Tibial artery (tissue), 4 donors: ENCODE measurements around the gene C18orf32.
"Not testable (repeated sequence)": the region's sequence is repeated elsewhere in the genome, so short reads cannot be mapped to it uniquely, and the experiment has no call there.

ENCODE experiments used
- DNase-seq, 2 donors: peaks; one replicate each; pipeline ENCODE4 v3.0.0-alpha.2; 2019
- H3K27ac ChIP-seq, 2 donors: fragments of 200-600 bp; sonication (generic) in 1 of 2; 1 replicate in 1 of 2; 2 replicates in 1 of 2; pipeline ENCODE4 v1.5.1; 2018 to 2019; ENCODE audit warnings: mild to moderate bottlenecking in 1 of 2
- H3K27me3 ChIP-seq, 2 donors: fragments of 200-600 bp; sonication (generic) in 1 of 2; one replicate each; pipeline versions ENCODE4 v1.5.1 to v1.6.0; 2016 to 2019
- H3K36me3 ChIP-seq, 3 donors: fragments of 200-600 bp; sonication (generic) in 2 of 3; one replicate each; pipeline ENCODE4 v1.5.1; 2016 to 2019; ENCODE audit warnings: mild to moderate bottlenecking in 2 of 3
- H3K4me1 ChIP-seq, 4 donors: fragments of 200-600 bp; sonication (generic) in 2 of 4; 1 replicate in 3 of 4; 2 replicates in 1 of 4; pipeline ENCODE4 v1.5.1; 2016 to 2019
- H3K4me3 ChIP-seq, 2 donors: fragments of 200-600 bp; sonication (generic) in 1 of 2; 1 replicate in 1 of 2; 2 replicates in 1 of 2; pipeline ENCODE4 v1.5.1; 2018 to 2019; ENCODE audit warnings: mild to moderate bottlenecking in 2 of 2
- H3K9me3 ChIP-seq, 3 donors: fragments of 200-600 bp; sonication (generic) in 1 of 3; one replicate each; pipeline ENCODE4 v1.5.1; 2016 to 2019
- intact Hi-C: fragments of 100-400 bp; cut with DNase I; formaldehyde crosslinking; loops from one replicate; pipeline ENCODE4 v1.15.0; 2023; ENCODE audit warnings: low total_unique reads
- TF ChIP-seq, protein P1 (sequence below), 2 experiments: fragments of 200-600 bp in 1 of 2; fragments of 450-650 bp in 1 of 2; IDR thresholded peaks; one replicate each; pipeline ENCODE4 v1.5.1; 2017 to 2019; ENCODE audit warnings: antibody characterized with exemption in 2 of 2, mild to moderate bottlenecking in 1 of 2, moderate library complexity in 1 of 2

The C18orf32 gene

DNA sequence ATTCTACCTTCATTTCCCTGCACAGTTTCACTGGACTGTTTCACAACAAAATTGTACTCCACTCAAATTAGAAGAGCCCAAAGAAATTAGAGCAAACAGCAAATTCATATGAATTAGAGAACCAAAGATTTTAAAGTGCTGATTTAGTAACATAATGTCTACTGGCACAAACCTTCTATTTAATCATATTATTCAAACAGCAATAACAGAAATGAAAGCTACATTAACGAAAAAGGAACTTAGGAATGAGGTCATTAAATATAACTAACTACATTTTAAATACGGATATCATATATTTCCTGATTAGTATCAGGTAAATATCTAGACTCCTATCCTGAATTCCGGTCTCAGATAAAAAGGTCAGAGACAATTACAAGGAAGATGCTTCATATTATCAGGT, 5.1 kb downstream of the C18orf32 start:
- Histone ChIP-seq H3K9me3 (no peaks in the 10 kb centered on the region), H3K27ac (no peak overlapping the region), H3K27me3 (no peaks in the 10 kb centered on the region), H3K4me1 (peaks cover 0 to 18% (median 13%) of the 10 kb centered on the region in 4 donors), H3K4me3 (no peak overlapping the region), H3K36me3 (peaks cover 25 to 56% (median 39%) of the 10 kb centered on the region in 3 donors)
- TF ChIP-seq, protein P1, sequence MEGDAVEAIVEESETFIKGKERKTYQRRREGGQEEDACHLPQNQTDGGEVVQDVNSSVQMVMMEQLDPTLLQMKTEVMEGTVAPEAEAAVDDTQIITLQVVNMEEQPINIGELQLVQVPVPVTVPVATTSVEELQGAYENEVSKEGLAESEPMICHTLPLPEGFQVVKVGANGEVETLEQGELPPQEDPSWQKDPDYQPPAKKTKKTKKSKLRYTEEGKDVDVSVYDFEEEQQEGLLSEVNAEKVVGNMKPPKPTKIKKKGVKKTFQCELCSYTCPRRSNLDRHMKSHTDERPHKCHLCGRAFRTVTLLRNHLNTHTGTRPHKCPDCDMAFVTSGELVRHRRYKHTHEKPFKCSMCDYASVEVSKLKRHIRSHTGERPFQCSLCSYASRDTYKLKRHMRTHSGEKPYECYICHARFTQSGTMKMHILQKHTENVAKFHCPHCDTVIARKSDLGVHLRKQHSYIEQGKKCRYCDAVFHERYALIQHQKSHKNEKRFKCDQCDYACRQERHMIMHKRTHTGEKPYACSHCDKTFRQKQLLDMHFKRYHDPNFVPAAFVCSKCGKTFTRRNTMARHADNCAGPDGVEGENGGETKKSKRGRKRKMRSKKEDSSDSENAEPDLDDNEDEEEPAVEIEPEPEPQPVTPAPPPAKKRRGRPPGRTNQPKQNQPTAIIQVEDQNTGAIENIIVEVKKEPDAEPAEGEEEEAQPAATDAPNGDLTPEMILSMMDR (IDR thresholded peaks at IDR 0.05), result no peak
- intact Hi-C loops, result loop anchor here (10.0 kb wide), 1 partner anchor 333 kb away; the partner anchor contains the start of gene ACAA2
- DNase-seq, result no peak

DNA sequence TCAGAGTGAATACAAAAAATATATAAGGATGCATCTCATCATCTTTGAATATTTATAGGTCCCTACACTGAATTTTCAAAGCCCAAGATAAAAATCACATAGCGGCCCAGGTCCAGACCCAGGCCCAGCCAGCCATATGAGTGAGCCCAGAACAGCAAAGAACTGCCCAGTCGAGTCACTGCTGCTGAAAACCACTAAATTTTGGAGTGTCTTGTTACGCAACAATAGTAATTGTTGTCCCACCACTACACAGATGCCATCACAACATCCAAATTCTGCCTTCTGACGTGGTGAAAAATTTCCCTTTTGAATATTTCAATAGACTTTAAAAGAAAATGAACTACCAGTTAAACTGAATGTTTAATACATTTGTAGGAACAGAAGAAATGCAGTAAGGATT, 5.7 kb downstream of the C18orf32 start:
- H3K36me3 ChIP-seq, result peaks cover 25 to 62% (median 39%) of the 10 kb centered on the region in 3 donors
- H3K4me1 ChIP-seq, result peaks cover 0 to 21% (median 13%) of the 10 kb centered on the region in 4 donors
- DNase-seq, result no peak
- no peaks in the 10 kb centered on the region for H3K9me3 ChIP-seq
- no peak overlapping the region for H3K27ac ChIP-seq
- no peaks in the 10 kb centered on the region for H3K27me3 ChIP-seq
- TF ChIP-seq, protein P1 (IDR thresholded peaks at IDR 0.05), result no peak
- H3K4me3 ChIP-seq, result no peak overlapping the region
- intact Hi-C loops, result loop anchor here (10.0 kb wide), 1 partner anchor 333 kb away; the partner anchor contains the start of gene ACAA2

DNA sequence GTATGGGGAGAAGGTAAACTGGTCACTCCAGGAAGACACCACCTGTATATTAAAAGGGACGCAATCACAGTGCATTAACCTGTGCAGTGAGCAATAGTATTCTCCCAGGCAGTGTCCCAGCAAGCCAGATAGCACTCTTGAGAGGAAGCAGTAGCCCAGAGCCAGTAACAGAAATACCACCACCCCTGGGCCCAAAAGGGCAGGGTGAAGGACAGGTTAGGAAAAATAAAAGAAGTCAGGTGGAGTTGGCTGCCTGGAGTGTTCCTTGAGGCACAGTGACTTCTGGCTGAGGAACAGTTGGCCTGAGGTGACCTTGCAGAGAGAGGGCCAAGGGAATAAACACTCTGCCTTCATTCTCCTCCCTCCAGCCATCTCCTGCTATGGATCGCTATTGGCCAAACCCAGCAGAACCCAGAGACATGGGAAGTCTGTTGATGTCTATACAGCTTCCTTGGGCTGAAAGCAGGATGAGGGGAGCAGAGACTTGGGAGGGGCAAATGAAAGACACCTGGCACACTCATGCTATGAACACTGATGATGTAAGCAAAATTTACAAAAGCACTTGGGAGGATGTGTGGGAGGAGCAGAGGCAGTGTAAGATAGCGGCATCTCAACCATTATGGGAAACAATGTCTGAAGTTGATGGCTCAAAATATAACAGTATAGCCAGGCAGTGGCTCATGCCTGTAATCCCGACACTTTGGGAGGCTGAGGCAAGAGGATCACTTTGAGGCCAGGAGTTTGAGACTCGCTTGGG, 7.5 kb downstream of the C18orf32 start:
- H3K36me3 ChIP-seq, result peaks cover 25 to 66% (median 39%) of the 10 kb centered on the region in 3 donors
- no peaks in the 10 kb centered on the region for H3K9me3 ChIP-seq
- no peak for DNase-seq
- H3K27ac ChIP-seq, result no peak overlapping the region
- TF ChIP-seq, protein P1 (IDR thresholded peaks at IDR 0.05), result no peak
- H3K4me3 ChIP-seq, result no peak overlapping the region
- intact Hi-C loops, result loop anchor here (10.0 kb wide), 1 partner anchor 335 kb away; the partner anchor contains the start of gene ACAA2
- H3K27me3 ChIP-seq, result no peaks in the 10 kb centered on the region
- H3K4me1 ChIP-seq, result peaks cover 0 to 9% (median 3%) of the 10 kb centered on the region in 4 donors

DNA sequence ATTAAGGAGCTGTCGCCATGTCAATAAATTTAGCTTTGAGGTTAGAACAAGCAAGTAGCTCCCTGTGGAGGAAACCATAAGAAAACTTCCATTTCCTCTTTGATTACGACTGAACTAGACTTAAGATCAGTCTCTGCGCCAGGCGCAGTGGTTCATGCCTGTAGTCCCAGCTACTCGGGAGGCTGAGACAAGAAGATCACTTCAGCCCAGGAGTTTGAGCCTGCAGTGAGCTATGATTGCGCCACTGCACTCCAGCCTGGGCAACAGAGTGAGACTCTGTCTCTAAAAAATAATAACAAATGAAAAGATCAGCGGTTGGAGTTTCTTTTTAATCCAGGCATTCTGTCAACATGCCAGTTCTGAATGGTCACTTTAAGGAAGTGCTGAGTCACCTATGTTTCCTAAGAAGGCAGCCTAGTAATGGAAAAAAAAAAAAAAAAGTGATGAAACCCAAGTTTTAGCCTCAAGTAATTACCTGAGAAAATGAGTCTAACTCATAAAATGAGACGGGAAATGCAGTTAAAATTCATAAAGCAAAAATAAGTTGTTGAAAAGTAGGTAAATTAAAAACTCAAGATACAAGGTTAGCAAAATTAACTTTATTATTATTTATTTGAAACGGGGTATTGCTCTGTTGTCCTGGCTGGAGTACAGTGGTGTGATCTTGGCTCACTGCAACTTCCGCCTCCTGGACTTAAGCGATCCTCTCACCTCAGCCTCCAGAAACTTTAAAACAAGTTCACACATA, 10.2 kb downstream of the C18orf32 start:
- Histone ChIP-seq H3K9me3 (no peaks in the 10 kb centered on the region), H3K36me3 (peaks cover 14 to 46% (median 21%) of the 10 kb centered on the region in 3 donors), H3K4me1 (peaks cover 0 to 9% (median 0%) of the 10 kb centered on the region in 4 donors), H3K27ac (peak overlapping the region in 1 of 2 donors; percentile 42), H3K4me3 (no peak overlapping the region), H3K27me3 (no peaks in the 10 kb centered on the region)
- TF ChIP-seq, protein P1 (IDR thresholded peaks at IDR 0.05), result no peak
- intact Hi-C loops, result no loop called here
- DNase-seq, result no peak

DNA sequence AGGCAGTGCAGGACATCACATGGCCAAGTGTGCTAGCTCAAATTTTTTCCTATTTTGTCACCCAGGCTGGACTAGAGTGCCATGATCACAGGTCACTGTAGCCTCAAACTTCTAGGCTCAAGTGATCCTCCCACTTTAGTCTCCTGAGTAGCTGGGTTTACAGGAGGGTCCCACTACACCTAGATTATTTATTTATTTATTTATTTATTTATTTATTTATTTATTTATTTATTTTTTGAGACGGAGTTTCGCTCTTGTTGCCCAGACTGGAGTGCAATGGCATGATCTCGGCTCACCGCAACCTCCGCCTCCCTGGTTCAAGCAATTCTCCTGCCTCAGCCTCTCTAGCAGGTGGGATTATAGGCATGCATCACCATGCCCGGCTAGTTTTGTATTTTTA, 12.1 kb downstream of the C18orf32 start:
- H3K27me3 ChIP-seq, H3K4me3 ChIP-seq, DNase-seq, H3K27ac ChIP-seq, H3K4me1 ChIP-seq, intact Hi-C loops, H3K9me3 ChIP-seq: not testable (repeated sequence)
- H3K36me3 ChIP-seq, result peaks cover 0 to 27% (median 9%) of the 10 kb centered on the region in 3 donors

DNA sequence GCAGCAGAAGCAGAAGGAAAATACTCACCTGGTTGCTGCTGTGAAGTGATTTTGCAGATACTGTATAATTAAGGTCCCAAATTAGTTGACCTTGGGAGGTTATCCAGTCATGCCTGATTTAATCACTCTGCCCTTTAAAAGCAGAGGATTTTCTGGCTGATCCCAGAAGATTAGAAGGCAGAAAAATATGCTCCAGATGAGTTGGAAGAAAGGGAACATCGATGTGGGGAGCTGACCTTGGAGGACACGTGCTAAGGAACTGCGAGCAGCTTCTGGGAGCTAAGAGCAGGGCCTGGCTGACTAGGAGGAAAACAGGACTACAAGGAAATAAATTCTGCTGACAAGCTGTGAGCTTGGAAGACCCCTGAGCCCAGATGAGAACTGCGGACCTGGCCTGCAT, 13.3 kb downstream of the C18orf32 start:
- Histone ChIP-seq H3K4me3 (no peak overlapping the region), H3K9me3 (no peaks in the 10 kb centered on the region), H3K27me3 (no peaks in the 10 kb centered on the region), H3K36me3 (peaks cover 0 to 16% (median 0%) of the 10 kb centered on the region in 3 donors), H3K4me1 (peaks cover 0 to 9% (median 0%) of the 10 kb centered on the region in 4 donors), H3K27ac (no peak overlapping the region)
- intact Hi-C loops, result no loop called here
- DNase-seq, result no peak
- TF ChIP-seq, protein P1 (IDR thresholded peaks at IDR 0.05), result no peak
